ENCODE measurements around the gene SLC6A7.

SLC6A7 gene

DNA sequence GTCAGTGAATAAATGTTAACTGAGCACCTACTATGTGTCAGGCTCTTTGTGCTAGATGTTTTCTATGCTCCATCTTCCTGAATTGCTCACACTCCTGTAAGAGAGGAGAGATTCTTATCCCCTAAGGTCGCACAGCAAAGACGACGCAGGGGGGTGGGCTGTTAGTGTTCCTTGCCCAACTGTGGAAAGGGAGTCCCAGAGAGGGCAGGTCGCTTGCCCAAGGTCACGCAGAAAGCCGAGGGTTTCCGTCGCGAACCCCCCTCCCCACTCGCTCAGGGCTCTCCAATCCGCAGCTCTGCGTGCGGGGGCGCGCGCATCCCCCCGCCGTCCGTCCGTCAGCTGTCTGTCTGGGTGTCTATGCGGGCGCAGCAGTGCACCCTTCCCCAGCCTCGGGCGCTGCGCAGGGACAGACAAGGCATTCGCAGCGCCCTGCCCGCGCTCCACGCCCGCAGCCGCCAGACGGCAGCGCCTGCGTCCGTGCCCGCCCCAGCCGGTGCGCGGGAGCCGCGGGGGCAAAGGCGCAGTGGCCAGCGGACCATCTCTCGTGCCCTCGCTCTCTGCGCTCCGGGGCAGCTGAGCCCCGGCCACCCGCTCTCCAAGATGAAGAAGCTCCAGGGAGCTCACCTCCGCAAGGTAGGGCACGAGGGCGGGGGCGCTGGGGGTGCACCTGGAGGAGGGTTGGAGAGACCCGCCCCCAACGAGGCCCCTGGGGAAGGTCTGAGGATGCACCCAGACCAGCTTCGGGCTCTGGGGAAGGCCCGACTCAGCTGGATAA is at the start of gene SLC6A7:
TSS of gene SLC6A7 (plus strand) at position 335 of the 775 bp plus-strand sequence. CDS start at position 601, 266 bp downstream.
- DNase-seq: no peak

DNA sequence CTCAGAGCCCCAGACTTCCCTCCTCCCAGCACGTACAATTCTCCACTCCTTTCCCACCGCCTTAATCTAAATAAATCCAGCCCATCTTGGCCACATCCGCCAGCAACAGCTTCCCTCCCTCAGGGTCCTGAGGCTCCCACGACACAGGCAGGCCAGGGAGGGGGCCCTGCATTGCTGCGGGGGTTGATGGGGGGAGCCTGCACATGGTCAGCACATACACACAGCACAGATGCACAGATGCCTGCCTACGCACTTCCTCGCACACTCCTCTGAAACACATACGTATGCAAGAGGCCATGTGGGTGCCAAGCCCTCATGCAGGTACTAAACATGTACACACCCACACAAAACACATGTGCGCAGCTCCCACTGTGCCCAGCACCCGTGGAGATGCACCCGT is 49.0 kb upstream of the SLC6A7 start:
- DNase-seq: no peak

DNA sequence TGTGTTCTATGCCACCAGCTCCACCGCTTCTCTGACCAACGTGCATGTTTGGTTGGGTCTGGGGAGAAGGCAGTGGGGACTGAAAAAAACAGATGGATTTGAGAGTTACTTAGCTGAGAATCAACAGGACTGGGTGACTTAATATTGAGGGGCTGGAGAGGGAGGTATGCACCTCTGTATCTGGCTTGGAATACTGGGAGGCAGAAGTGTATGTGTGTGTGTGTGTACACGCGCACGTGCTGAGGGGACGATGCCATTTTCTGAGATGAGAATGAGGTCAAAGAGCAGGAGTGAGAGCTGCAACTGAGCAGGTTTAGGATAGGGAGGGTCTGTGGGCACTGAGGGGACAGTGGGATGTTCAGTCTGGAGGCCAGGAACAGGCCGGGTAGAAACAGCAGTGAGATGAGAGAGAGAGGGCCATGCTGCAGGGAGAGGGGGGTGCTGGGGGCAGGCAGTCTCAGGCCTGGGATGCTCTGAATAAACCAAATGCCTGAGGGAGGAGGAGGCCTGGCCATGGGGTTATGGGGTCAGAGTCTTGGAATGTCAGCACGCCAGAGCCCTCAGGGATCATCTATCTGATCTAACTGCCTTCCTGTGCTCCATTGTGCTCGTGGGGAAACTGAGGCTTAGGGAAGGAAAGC is 48.2 kb upstream of the SLC6A7 start:
- DNase-seq: no peak

DNA sequence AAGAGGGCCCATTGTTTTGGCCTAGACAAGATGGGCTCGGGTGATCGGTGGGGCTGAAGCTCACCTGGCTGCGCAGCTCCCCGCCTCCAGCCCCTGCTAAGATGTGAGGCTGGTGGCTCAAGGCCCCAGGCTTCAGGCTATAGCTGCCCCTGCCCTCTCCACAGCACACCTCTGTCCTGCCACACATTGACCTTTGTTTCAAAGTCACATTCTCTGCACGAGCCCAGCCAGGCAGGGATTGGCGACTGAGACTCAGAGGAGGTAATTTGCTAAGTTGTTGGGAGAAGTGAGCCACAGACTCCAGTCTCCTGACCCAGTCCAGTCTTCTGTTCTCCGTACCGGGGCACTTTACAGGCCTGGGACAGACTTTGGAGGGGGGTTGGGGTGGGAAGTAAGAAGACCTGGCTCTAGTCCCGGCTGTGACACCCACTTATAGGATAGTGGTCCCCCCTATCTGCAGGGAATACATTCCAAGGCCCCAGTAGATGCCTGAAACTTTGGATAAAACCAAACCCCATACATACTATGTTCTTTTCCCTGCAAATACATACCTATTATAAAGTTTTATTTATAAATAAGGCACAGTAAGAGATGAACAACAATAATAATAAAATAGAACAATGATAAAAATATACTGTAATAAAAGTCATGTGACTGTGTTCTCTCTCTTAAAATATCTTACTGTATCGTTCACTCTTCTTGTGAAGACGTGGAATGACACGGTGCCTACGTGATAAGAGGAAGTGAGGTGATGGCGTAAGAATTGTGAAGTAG is 47.5 kb upstream of the SLC6A7 start:
- no peak for DNase-seq

DNA sequence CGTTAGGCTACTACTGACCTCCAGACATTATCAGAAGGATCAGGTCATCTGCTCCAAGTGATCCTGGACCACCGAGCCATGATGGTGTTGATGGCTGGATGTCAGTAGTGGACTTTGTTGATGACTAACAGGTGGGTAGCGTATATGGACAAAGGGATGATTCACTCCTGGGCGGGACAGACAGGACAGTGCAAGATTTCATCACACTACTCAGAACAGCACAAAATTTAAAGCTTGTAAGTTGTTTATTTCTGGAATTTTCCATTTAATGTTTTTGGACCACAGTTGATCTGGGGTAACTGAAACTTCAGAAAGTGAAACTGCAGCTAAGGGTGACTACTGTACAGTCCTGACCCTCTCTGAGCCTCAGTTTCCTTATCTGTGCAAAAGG is 46.9 kb upstream of the SLC6A7 start:
- peak; percentile 84 for DNase-seq

DNA sequence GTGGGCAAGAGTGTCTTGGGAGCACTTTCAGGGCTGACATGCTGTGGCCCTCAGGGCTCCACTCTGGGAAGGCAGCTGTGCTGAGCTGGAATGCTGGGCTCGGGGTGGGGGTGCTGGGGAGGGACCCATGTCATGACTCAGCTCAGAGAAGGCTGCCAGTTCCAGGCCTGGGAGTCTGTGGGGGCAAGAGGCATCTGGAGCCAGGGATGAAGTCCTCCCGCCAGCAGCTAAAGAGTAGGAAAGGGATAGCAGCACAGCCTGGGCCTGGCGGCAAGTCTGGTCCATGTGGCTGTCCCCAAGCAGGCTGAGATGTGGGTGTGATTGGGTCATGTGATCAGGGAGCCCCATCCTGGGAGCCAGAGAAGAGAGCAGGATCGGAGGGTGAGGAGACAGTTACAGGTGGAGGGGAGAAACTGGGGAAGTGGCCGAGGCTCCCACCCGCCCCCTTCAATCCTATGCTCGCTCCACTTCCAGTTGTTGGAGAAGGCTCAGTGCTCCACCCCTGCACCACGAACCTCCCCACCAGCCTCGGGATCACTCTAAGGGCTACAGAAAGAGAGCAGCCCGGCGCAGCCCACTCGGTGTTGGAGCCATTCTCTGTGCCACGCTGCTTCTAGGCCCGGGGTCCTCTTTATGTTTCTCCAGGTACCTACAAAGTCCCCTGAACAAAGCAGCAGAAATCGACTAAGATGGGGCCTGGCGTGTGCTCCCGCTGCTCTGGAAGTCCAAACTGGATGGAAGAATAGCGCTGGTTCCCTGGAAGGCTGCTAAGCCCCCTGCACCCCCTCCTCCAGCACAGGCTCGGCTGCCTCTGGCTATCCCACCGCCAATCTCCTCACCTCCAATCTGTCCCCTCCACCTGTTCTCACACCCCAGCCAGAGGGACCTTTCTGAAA is 46.3 kb upstream of the SLC6A7 start:
- no peak for DNase-seq

DNA sequence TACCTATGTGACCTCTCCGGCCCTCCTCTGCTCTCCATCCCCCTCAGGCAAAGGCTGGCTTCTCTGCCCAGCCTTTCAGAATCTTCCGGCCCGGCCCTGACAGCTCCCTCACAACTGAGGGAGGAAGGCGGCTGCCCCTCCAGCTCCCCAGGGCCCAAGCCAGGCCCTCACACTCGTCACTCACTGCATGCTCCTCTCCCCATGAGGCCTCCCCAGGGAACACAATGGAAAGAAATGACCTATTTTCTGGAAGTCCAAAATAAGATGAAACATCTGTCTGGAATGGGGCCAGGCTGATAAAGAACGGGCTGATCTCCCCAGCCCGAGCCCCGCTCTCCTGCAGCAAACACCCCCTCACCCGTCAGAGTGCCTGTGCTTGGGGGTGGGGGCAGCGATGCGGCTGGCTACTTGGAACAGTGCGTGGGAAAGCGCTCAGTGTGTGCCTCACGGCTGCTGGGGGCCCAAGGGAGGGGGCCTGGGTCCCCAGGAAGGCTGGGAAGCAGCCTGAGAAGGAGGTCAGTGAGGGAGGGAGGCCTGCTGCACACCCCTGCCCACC is 45.5 kb upstream of the SLC6A7 start:
- no peak for DNase-seq

DNA sequence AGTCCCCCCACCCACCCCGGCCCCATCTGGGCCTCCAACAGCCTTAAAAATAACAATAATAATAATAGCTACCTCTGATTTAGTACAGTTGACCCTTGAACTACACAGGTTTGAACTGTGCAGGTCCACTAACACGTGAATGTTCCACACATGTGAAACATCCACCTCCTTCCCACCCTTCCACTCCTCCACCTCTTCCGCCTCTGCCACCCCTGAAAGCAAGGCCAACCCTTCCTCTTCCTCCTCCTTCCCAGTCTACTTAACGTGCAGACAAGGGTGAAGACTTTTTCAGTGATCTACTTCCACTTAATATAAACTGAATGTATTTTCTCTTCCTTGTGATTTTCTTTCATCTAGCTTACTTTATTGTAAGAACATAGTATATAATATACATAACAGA is 45.0 kb upstream of the SLC6A7 start:
- DNase-seq: no peak

DNA sequence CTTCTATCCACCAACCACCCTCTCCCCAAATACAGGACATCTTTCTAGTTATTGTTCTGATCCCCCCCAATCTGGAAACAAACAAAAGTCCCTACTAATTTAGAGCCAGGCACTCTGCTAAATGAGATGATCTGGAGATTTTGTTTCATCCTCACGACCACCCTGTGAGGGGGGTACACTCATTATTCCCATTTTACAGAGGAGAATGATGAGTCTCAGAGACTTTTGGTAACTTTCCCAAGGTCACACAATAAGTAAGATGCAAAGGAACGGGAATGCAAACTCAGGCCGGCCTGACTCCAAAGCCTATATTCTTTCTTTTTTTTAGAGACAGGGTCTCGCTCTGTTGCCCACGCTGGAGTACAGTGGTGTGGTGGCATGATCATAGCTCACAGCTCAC is 43.6 kb upstream of the SLC6A7 start:
- DNase-seq: no peak

DNA sequence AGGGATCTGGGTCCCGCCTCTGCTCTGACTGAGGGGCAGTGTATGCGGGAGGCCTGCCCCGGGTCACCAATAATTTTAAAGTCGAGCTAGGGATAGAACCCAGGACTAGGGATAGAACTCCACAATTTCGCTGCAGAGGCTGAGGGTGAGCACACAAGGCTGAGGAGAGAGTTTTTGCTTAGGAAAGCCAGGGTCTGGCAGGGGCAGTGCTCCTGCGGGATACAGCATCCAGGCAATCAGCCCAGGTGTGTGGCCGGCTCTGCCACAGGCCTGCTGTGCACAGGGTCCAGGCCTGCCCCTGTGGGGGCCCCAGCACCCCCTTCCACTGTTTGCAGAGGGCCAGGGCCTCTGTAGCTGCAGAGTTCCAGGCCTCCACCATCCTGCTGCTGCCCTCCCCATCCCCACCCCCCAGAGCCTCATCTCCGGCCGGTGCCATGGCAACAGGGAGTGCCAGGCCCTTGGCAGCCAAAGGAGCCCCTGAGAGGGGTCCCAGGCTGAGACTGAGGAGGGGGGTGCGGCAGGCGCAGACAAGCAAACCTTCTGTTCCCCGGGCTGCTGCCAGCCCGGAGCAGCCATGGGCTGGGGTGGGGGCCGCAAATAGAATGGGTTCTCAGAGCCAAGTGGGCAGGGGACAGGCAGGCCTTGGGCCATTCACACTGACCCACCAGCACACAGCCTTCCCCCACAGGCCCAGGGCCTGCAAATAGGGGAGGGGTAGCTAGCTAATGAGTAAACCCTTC is 42.8 kb upstream of the SLC6A7 start:
- DNase-seq: no peak

DNA sequence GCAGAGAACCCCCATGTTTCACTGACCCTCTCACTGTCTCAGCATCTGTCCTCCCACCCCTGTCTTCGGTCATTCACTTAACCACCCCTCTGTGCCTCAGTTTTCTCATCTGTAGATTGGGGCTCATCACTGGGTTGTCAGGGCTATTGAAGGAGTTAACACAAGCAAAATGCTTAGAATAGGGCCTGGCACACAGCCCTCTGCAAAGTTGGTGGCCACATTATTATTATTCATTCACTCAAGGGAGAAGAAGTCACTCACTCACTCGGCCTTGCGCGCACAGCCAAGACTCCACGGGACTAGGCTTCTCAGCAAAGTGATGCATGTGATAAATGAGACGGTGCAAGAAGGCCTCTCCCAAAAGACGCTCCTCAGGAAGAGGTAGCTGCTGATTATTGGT is 42.2 kb upstream of the SLC6A7 start:
- no peak for DNase-seq

DNA sequence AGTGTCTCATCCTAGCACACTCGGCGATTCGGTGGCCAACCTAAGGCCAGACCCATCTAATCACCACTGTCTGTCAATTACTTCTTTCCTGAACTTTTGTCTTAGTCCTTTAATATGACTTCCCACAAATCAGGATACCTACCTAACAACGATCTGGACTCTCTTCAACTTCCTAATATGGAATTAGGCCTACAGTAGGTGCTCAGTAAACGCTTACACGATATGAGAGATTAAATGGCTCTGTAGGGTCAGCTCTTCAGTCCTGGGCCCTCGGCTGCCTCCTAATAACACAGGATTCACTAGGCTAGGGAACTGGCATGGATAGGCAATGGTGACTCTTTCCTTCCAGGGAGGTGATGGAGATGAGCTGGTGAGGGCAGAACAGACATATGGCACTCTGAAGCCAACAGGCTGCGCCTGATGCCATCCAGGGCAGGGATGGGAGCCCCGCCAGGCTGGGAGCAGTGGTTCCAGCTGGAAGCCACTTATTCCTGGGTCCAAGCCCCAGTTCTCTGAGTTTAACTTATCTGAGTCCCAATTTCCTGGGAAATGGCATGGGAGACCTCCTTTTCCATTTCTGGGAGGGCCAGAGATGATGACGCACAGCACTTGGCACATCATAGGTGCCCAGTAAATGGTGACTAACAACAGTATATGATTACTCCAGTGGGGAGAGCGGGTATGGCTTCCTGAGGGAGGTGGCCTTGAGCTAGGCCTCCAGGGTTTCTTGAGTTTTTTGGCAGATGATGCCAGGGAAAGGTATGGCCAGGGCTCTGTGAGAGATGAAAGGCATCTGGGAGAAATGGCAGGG is 41.5 kb upstream of the SLC6A7 start:
- DNase-seq: no peak

DNA sequence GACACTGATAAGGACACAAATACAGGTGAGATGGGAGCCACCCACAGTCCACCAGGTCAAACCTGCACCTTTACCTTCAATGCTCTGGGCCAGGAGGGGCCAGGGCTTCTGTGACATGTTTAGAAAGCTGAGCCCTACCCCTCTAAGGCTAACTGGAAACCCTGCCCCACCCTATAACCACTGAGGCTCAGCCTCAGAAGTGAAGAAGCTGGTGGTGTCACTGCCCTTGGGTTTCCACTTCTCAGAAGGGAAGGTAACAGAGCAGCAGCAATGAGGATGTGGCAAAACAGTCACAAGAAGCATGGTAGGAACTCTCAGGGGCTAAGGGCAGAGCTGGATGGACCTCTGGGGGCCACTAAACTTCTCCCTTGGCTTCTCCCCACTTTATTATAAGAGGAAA is 40.2 kb upstream of the SLC6A7 start:
- DNase-seq: no peak

DNA sequence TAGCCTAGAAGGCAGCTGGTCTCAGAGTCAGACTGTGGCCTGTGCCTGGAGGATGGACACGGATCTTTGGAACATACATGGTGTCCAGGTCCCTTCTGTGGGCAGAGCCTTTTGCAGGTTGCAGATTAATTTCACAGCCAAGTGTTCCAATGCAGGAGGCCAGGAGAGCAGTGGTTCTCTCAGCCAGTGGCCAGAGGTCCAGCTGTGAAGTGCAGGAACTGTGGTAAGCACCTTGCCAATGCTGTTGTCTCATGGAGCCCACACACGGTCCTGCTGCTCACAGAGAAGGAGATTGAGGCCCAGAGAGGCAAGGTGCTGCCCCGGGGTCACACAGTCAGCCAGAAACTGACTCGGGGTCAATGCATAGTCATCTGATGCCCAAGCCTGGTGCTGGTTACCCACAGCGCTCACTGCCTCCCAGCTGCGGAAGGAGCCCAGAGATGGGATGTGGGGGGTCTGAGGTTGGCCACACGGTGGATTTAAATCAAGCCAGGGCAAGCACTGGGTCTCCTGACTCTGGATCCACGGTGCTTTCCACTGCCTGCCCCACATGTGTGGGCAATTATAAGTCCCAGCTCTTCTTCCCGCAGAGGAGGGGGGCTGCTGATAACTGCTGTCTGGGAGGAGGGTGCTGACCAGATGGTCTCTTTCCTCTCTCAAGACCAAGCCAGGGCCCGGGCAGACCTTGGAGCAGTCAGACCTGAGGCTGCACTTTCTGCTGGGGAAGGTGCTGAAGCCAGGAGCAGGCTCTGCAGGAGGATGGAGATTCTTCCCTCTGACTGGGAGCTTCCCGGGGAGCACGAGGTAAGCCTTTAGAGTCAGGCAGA is 37.0 kb upstream of the SLC6A7 start:
- DNase-seq: no peak

DNA sequence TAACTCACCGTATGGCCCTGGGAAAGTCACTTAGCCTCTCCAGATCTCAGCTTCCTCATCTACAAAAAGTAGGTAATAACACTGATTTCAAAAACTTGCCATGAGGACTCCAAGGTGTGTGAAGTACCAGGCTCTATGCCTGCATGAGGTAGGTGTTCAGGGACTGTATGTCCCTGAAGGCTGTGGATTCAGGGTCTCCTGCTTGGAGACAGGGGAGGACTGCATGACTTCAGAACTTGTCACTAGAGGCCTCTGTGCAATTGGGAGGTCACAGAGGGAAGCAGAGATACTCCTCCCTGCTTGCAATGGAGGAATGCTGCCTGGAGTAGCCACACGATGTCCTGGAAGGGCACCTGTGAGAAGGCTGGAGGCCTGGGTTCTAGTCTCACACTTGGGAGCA is 36.4 kb upstream of the SLC6A7 start:
- no peak for DNase-seq

DNA sequence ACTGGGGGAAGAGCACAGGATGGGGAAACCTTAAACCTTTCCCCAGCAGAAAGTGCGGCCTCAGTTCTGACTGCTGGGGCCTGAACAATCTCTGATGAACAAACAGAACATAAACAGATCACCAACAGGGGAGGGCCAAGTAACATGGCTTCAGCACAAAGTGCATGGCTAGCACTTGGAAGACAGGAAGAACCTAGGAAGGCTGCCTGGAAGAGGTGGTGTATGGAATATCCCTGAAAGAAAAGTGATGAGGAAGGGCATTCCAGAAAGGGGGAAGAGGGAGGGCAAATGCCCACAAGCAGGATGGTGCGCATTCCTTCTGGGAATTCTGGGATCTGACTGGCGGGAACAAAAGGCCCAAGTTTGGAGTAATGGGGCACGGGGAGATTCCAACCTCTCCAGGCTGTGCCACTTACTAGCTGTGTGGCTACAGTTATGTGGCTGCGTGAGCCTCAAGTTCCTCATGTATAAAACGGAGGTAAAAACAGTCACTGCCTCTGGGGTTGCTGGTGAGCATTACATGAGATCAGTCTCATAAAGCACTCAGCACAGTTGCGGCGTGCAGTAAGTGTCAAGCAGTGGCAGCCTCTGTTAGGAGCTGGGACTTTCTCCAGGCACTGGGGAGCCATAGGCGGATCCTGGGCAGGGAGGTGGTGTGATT is 35.8 kb upstream of the SLC6A7 start:
- no peak for DNase-seq

DNA sequence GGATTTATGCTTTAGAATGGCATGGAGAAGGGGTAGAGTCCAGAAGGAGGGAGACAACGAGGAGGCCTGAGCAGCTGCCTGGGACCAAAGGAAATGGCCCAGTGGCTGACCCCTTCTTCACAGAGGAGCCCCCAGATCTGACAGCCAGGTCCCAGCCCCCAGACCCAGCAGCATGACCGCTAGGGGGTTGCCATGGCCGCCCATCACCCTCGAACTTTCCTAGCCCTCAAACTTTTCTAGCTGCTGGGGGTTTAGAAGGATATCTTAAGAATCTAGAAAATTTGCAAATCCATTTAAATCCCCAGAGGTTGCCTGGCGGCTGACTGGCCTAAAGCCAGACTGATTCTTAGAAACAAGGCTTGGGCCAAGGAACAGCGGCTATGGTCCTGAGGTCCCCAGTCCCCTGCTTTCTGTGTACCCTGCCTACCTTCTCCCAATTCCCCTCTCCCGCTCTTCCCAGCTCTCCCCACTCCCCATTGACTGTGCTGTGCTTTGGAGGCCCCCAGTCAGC is 35.2 kb upstream of the SLC6A7 start:
- no peak for DNase-seq

DNA sequence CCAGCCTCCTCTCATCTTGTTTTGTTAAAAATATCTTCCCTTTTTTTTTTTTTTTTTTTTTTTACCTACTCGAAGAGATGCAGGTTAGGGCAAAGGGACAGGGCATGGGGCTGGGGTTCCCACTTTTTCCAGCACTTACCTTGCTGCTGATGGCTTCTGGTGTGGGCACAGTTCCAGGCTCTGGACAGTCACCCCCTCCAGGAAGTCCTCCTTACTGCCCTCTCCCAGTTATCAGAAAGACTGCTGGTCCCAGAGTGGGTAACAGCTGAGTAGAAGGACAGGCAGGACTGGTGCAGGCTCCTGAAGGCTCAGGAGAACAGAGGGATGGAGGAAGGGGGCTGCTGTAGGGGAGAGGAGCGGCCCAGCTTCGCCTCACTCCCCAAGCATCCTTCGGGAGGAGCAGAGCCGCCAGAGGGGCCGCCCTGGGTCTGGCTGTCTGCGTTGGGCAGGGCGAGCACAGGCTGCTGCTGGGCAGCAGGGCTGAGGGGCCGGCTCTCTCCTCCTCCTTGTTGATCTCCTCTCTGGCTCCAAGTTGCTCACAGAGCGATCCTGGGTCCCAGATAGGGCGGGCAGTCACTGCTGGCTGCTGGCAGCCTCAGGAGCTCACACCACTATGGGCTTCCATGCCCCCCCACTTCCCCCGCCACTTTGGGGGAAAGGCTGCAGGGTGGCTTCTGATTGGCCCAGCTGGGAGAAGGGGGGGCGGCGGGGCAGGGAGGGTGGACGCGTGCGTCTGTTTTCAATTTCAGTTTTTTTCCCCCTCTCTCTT is 34.4 kb upstream of the SLC6A7 start, which contains the start of gene PDGFRB:
TSS of gene PDGFRB (minus strand) at position 588 of the 769 bp plus-strand sequence. CDS start 18,798 bp downstream, outside the sequence.
- no peak for DNase-seq

Measured in suppressor macrophage treated with lipopolysaccharide for 4 hours (primary cell).